ENCODE results near the gene TENM4.

Gene TENM4

GRCh38 chr11:79409330-79409729, 31.5 kb downstream of the TENM4 start:
- no peaks in the 10 kb centered on the region for H3K79me2 ChIP-seq (ENCODE audit: control insufficient read depth, low read length)
- no peaks in the 10 kb centered on the region for H3K36me3 ChIP-seq (ENCODE audit: control insufficient read depth, low read length)
- no peak overlapping the region for H3K27ac ChIP-seq (ENCODE audit: low read depth, low read length)
- no peaks in the 10 kb centered on the region for H3F3A ChIP-seq (ENCODE audit: control insufficient read depth, insufficient read depth)
- no peaks in the 10 kb centered on the region for H3K27me3 ChIP-seq (ENCODE audit: control insufficient read depth, low read length)
- H3K4me3 ChIP-seq (ENCODE audit: low read length) = no peak overlapping the region
- H3K4me1 ChIP-seq (ENCODE audit: control insufficient read depth, low read length) = no peaks in the 10 kb centered on the region
- no peaks in the 10 kb centered on the region for H4K20me1 ChIP-seq (ENCODE audit: control insufficient read depth, insufficient read depth, low read depth, low read length)
- no peaks in the 10 kb centered on the region for H3K9me3 ChIP-seq (ENCODE audit: control insufficient read depth, insufficient read depth, low read length)
- no peaks in the 10 kb centered on the region for H3K9me2 ChIP-seq (replicated peaks; ENCODE audit: control insufficient read depth, low read length)
- TF ChIP-seq EZH2phosphoT487 (IDR thresholded peaks at IDR 0.05; ENCODE audit: borderline replicate concordance, low read length) (no peak), CTCF (IDR thresholded peaks at IDR 0.05; ENCODE audit: low read depth, low read length, poor library complexity, severe bottlenecking) (no peak)
- no peak overlapping the region for H3K4me2 ChIP-seq (ENCODE audit: low read length)

GRCh38 chr11:79406376-79406775, 34.5 kb downstream of the TENM4 start:
- no peaks in the 10 kb centered on the region for H3K4me1 ChIP-seq (ENCODE audit: control insufficient read depth, low read length)
- no peak for TF ChIP-seq CTCF (IDR thresholded peaks at IDR 0.05; ENCODE audit: low read depth, low read length, poor library complexity, severe bottlenecking)
- TF ChIP-seq EZH2phosphoT487 (IDR thresholded peaks at IDR 0.05; ENCODE audit: borderline replicate concordance, low read length) = no peak
- no peaks in the 10 kb centered on the region for H3F3A ChIP-seq (ENCODE audit: control insufficient read depth, insufficient read depth)
- H3K9me2 ChIP-seq (replicated peaks; ENCODE audit: control insufficient read depth, low read length) = no peaks in the 10 kb centered on the region
- H3K9me3 ChIP-seq (ENCODE audit: control insufficient read depth, insufficient read depth, low read length) = no peaks in the 10 kb centered on the region
- H3K4me2 ChIP-seq (ENCODE audit: low read length) = no peak overlapping the region
- no peak overlapping the region for H3K27ac ChIP-seq (ENCODE audit: low read depth, low read length)
- no peaks in the 10 kb centered on the region for H3K79me2 ChIP-seq (ENCODE audit: control insufficient read depth, low read length)
- no peaks in the 10 kb centered on the region for H3K36me3 ChIP-seq (ENCODE audit: control insufficient read depth, low read length)
- H3K4me3 ChIP-seq (ENCODE audit: low read length) = no peak overlapping the region
- H4K20me1 ChIP-seq (ENCODE audit: control insufficient read depth, insufficient read depth, low read depth, low read length) = no peaks in the 10 kb centered on the region
- H3K27me3 ChIP-seq (ENCODE audit: control insufficient read depth, low read length) = no peaks in the 10 kb centered on the region

- Histone ChIP-seq H3K79me2 (ENCODE audit: control insufficient read depth, low read length) (no peaks in the 10 kb centered on the region), H3K27ac (ENCODE audit: low read depth, low read length) (no peak overlapping the region)
- TF ChIP-seq CTCF (IDR thresholded peaks at IDR 0.05; ENCODE audit: low read depth, low read length, poor library complexity, severe bottlenecking) = no peak
- TF ChIP-seq EZH2phosphoT487 (IDR thresholded peaks at IDR 0.05; ENCODE audit: borderline replicate concordance, low read length) = no peak
Observed at GRCh38 chr11:79404806-79405205, 36.0 kb downstream of the TENM4 start.

GRCh38 chr11:79404325-79404724, 36.5 kb downstream of the TENM4 start:
- no peaks in the 10 kb centered on the region for H4K20me1 ChIP-seq (ENCODE audit: control insufficient read depth, insufficient read depth, low read depth, low read length)
- no peaks in the 10 kb centered on the region for H3K79me2 ChIP-seq (ENCODE audit: control insufficient read depth, low read length)
- no peak overlapping the region for H3K4me2 ChIP-seq (ENCODE audit: low read length)
- no peaks in the 10 kb centered on the region for H3K27me3 ChIP-seq (ENCODE audit: control insufficient read depth, low read length)
- no peaks in the 10 kb centered on the region for H3F3A ChIP-seq (ENCODE audit: control insufficient read depth, insufficient read depth)
- H3K9me2 ChIP-seq (replicated peaks; ENCODE audit: control insufficient read depth, low read length) = no peaks in the 10 kb centered on the region
- no peaks in the 10 kb centered on the region for H3K9me3 ChIP-seq (ENCODE audit: control insufficient read depth, insufficient read depth, low read length)
- H3K27ac ChIP-seq (ENCODE audit: low read depth, low read length) = no peak overlapping the region
- no peak for TF ChIP-seq CTCF (IDR thresholded peaks at IDR 0.05; ENCODE audit: low read depth, low read length, poor library complexity, severe bottlenecking)
- no peak for TF ChIP-seq EZH2phosphoT487 (IDR thresholded peaks at IDR 0.05; ENCODE audit: borderline replicate concordance, low read length)
- H3K4me3 ChIP-seq (ENCODE audit: low read length) = no peak overlapping the region
- H3K36me3 ChIP-seq (ENCODE audit: control insufficient read depth, low read length) = no peaks in the 10 kb centered on the region
- no peaks in the 10 kb centered on the region for H3K4me1 ChIP-seq (ENCODE audit: control insufficient read depth, low read length)

More at GRCh38 chr11:79404806-79405205, 36.0 kb downstream of the TENM4 start:
- no peaks in the 10 kb centered on the region for H3F3A ChIP-seq (ENCODE audit: control insufficient read depth, insufficient read depth)
- no peaks in the 10 kb centered on the region for H3K36me3 ChIP-seq (ENCODE audit: control insufficient read depth, low read length)
- H3K4me2 ChIP-seq (ENCODE audit: low read length) = no peak overlapping the region
- no peaks in the 10 kb centered on the region for H3K9me3 ChIP-seq (ENCODE audit: control insufficient read depth, insufficient read depth, low read length)
- no peaks in the 10 kb centered on the region for H3K4me1 ChIP-seq (ENCODE audit: control insufficient read depth, low read length)
- H3K4me3 ChIP-seq (ENCODE audit: low read length) = no peak overlapping the region
- H3K27me3 ChIP-seq (ENCODE audit: control insufficient read depth, low read length) = no peaks in the 10 kb centered on the region
- no peaks in the 10 kb centered on the region for H3K9me2 ChIP-seq (replicated peaks; ENCODE audit: control insufficient read depth, low read length)
- H4K20me1 ChIP-seq (ENCODE audit: control insufficient read depth, insufficient read depth, low read depth, low read length) = no peaks in the 10 kb centered on the region

All from DOHH2 (cell line).